CD4-positive, alpha-beta memory T cell (primary cell): ENCODE measurements around the gene COX6A2. TPM values are rescaled to one million over a fixed set of nuclear protein-coding genes. Genes with fewer than 3 reads are reported as not detected.
"Not testable (repeated sequence)": the region's sequence is repeated elsewhere in the genome, so short reads cannot be mapped to it uniquely, and the experiment has no call there.

Experiments
- CTCF ChIA-PET: fragments of 350-600 bp; sonication (Branson Sonifier 250); formaldehyde crosslinking; loops from one replicate; lab custom pipeline; 2021; ENCODE audit warnings: inconsistent platforms; ENCODE audit not compliant: partially characterized antibody; lab: Charles Lee
- POLR2A ChIA-PET: fragments of 350-600 bp; sonication (Branson Sonifier 250); formaldehyde crosslinking; loops from one replicate; lab custom pipeline; 2021; ENCODE audit not compliant: partially characterized antibody; lab: Charles Lee
- DNase-seq, 5 donors: peaks; one replicate each; pipeline versions ENCODE4 v3.0.0 to v3.0.0-alpha.2; 2020 to 2022; ENCODE audit warnings: mixed read lengths in 1 of 5
- H3K27ac ChIP-seq: one replicate; pipeline ENCODE4 v1.7.0; 2013; ENCODE audit warnings: low read depth, low read length
- H3K27me3 ChIP-seq: 2 replicates; pipeline ENCODE4 v1.7.0; 2013; ENCODE audit warnings: mild to moderate bottlenecking, low read length, moderate library complexity; ENCODE audit not compliant: insufficient read depth
- H3K36me3 ChIP-seq: 2 replicates; pipeline ENCODE4 v1.7.0; 2013; ENCODE audit warnings: mild to moderate bottlenecking, low read length, moderate library complexity; ENCODE audit not compliant: insufficient read depth
- H3K4me1 ChIP-seq: 2 replicates; pipeline ENCODE4 v1.7.0; 2013; ENCODE audit warnings: mild to moderate bottlenecking, low read length, moderate library complexity; ENCODE audit not compliant: insufficient read depth
- H3K4me3 ChIP-seq, 2 donors: one replicate each; pipeline ENCODE4 v1.7.0; 2013; ENCODE audit warnings: low read length in 2 of 2, mild to moderate bottlenecking in 1 of 2
- H3K9me3 ChIP-seq, 2 donors: one replicate each; pipeline ENCODE4 v1.7.0; 2013; ENCODE audit warnings: low read length in 2 of 2, control low read depth in 1 of 2; ENCODE audit not compliant: control insufficient read depth in 1 of 2
- H3K27ac Mint-ChIP-seq, 7 donors: one replicate each; pipeline ENCODE4 v1.8.0; 2020 to 2021; ENCODE audit warnings: mixed read lengths in 7 of 7, mild to moderate bottlenecking in 6 of 7, inconsistent platforms in 3 of 7, moderate library complexity in 3 of 7
- H3K27me3 Mint-ChIP-seq, 2 donors: one replicate each; pipeline ENCODE4 v1.8.0; 2020 to 2021; ENCODE audit warnings: mixed read lengths in 2 of 2
- H3K36me3 Mint-ChIP-seq, 2 donors: one replicate each; pipeline ENCODE4 v1.8.0; 2020 to 2021; ENCODE audit warnings: mixed read lengths in 2 of 2, inconsistent platforms in 1 of 2, mild to moderate bottlenecking in 1 of 2
- H3K4me1 Mint-ChIP-seq, 4 donors: one replicate each; pipeline ENCODE4 v1.8.0; 2020 to 2021; ENCODE audit warnings: mixed read lengths in 4 of 4, mild to moderate bottlenecking in 1 of 4
- H3K4me3 Mint-ChIP-seq, 8 donors: one replicate each; pipeline ENCODE4 v1.8.0; 2020 to 2021; ENCODE audit warnings: mixed read lengths in 8 of 8, mild to moderate bottlenecking in 7 of 8, moderate library complexity in 6 of 8, inconsistent platforms in 3 of 8
- H3K9me3 Mint-ChIP-seq, 8 donors: one replicate each; pipeline ENCODE4 v1.8.0; 2020 to 2021; ENCODE audit warnings: mixed read lengths in 8 of 8, mild to moderate bottlenecking in 5 of 8, inconsistent platforms in 3 of 8, moderate library complexity in 1 of 8
- intact Hi-C: fragments of 100-400 bp; cut with micrococcal nuclease; formaldehyde crosslinking; loops from one replicate; pipeline ENCODE4 v1.15.1; 2023
- polyA plus RNA-seq, 2 donors: library from polyadenylated mRNA; unstranded; fragments of 300-500 nt; fragmentation: Illumina TruSeq; gene quantifications; one replicate each; pipeline ENCODE4 v1.2.3, GENCODE V29; 2021
- total RNA-seq, 2 experiments: library from RNA; stranded (reverse); gene quantifications; one replicate each; pipeline ENCODE4 v1.2.3, GENCODE V29; 2021

COX6A2 gene
- total and polyA plus RNA-seq, 4 experiments from 2014 or later, result not detected

- H3K36me3 Mint-ChIP-seq, H3K9me3 Mint-ChIP-seq, H3K9me3 ChIP-seq, H3K4me3 Mint-ChIP-seq, CTCF ChIA-PET, POLR2A ChIA-PET, H3K4me1 Mint-ChIP-seq, H3K4me1 ChIP-seq, H3K27ac ChIP-seq, H3K36me3 ChIP-seq, H3K27me3 Mint-ChIP-seq, H3K4me3 ChIP-seq, DNase-seq, H3K27ac Mint-ChIP-seq, intact Hi-C loops, H3K27me3 ChIP-seq: not testable (repeated sequence)
Measured at GRCh38 chr16:31439023-31439422, 10.9 kb upstream of the COX6A2 start.

- ChIA-PET CTCF (interaction anchor here (0.7 kb wide), 1 partner anchor 453 kb away, joined by 3 read pairs; the partner anchor contains the start of gene HSD3B7), POLR2A (no interaction called here)
- Mint-ChIP-seq H3K27ac (no peak overlapping the region), H3K4me1 (peaks cover 1 to 9% (median 5%) of the 10 kb centered on the region in 4 donors), H3K36me3 (peaks cover 0 to 2% of the 10 kb centered on the region in 2 donors), H3K27me3 (peaks cover 0 to 1% of the 10 kb centered on the region in 2 donors), H3K4me3 (no peak overlapping the region), H3K9me3 (no peaks in the 10 kb centered on the region)
- H3K4me3 ChIP-seq, result no peak overlapping the region
- no peaks in the 10 kb centered on the region for H3K9me3 ChIP-seq
- H3K36me3 ChIP-seq, result no peaks in the 10 kb centered on the region
- H3K27me3 ChIP-seq, result no peaks in the 10 kb centered on the region
- H3K4me1 ChIP-seq, result no peaks in the 10 kb centered on the region
- intact Hi-C loops, result no loop called here
- no peak for DNase-seq
- no peak overlapping the region for H3K27ac ChIP-seq
Measured at GRCh38 chr16:31438414-31438813, 10.3 kb upstream of the COX6A2 start.

- no peak for DNase-seq
- Mint-ChIP-seq H3K9me3 (no peaks in the 10 kb centered on the region), H3K4me3 (no peak overlapping the region), H3K36me3 (no peaks in the 10 kb centered on the region), H3K27ac (no peak overlapping the region), H3K4me1 (no peaks in the 10 kb centered on the region), H3K27me3 (no peaks in the 10 kb centered on the region)
- H3K36me3 ChIP-seq, result no peaks in the 10 kb centered on the region
- ChIA-PET CTCF (interaction anchor here (0.7 kb wide), 1 partner anchor 451 kb away, joined by 3 read pairs; the partner anchor contains the start of gene HSD3B7), POLR2A (no interaction called here)
- intact Hi-C loops, result no loop called here
- H3K27me3 ChIP-seq, result no peaks in the 10 kb centered on the region
- H3K27ac ChIP-seq, result no peak overlapping the region
- H3K4me1 ChIP-seq, result no peaks in the 10 kb centered on the region
- H3K9me3 ChIP-seq, result no peaks in the 10 kb centered on the region
- H3K4me3 ChIP-seq, result no peak overlapping the region
Measured at GRCh38 chr16:31436221-31437045, 8.3 kb upstream of the COX6A2 start.

GRCh38 chr16:31435341-31436220 lies 7.4 kb upstream of the COX6A2 start:
- Histone ChIP-seq H3K27ac (no peak overlapping the region), H3K4me1 (no peaks in the 10 kb centered on the region), H3K4me3 (no peak overlapping the region), H3K36me3 (no peaks in the 10 kb centered on the region), H3K27me3 (no peaks in the 10 kb centered on the region), H3K9me3 (no peaks in the 10 kb centered on the region)
- Mint-ChIP-seq H3K27ac (no peak overlapping the region), H3K9me3 (no peaks in the 10 kb centered on the region), H3K27me3 (no peaks in the 10 kb centered on the region), H3K36me3 (no peaks in the 10 kb centered on the region), H3K4me3 (no peak overlapping the region), H3K4me1 (no peaks in the 10 kb centered on the region)
- intact Hi-C loops, result no loop called here
- no peak for DNase-seq
- CTCF ChIA-PET, result no interaction called here
- POLR2A ChIA-PET, result no interaction called here

DNA sequence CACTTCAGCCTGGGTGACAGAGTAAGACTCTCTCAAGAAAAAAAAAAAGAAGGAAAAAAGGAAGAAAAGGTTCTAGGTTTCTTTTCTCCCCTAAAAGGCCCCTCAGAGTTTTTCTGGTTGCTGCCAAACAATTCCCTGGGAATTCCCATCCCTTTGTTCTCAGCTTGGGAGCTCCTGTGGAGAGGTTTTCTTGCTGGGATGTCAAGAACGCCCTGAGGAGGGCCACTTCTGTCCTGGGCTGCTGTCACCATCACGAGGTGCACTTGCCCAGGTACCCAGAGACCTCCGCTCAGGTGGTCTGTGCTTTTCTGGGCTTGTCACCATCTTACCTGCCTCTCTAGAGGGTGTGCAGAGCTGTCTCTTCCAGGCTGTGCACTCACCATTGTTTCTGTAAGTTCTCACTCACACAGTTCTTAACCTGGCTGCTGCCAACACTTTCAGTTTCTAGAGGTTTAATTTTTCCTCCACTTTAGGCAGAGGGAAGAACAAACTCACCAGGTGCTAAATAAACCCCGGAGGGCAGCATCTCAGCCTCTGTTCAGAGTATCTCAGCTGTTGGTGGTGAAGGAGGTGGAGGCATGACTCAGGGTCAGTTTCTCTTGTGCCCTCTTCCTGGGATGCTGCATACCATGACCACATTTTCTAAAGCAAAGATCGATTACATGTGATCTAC lies 2.4 kb upstream of the COX6A2 start:
- Mint-ChIP-seq H3K27ac (no peak overlapping the region), H3K9me3 (no peaks in the 10 kb centered on the region), H3K36me3 (no peaks in the 10 kb centered on the region), H3K27me3 (no peaks in the 10 kb centered on the region), H3K4me1 (peaks cover 0 to 6% (median under 1%) of the 10 kb centered on the region in 4 donors), H3K4me3 (no peak overlapping the region)
- intact Hi-C loops, result no loop called here
- Histone ChIP-seq H3K4me1 (peaks cover 4% of the 10 kb centered on the region), H3K4me3 (no peak overlapping the region), H3K27ac (no peak overlapping the region), H3K27me3 (no peaks in the 10 kb centered on the region), H3K9me3 (no peaks in the 10 kb centered on the region), H3K36me3 (no peaks in the 10 kb centered on the region)
- ChIA-PET POLR2A (no interaction called here), CTCF (interaction anchor here (1.1 to 2.1 kb wide), 2 partner anchors 13 to 172 kb away, joined by 4 to 9 read pairs; partner anchors contain the start of gene ZNF843)
- no peak for DNase-seq

DNA sequence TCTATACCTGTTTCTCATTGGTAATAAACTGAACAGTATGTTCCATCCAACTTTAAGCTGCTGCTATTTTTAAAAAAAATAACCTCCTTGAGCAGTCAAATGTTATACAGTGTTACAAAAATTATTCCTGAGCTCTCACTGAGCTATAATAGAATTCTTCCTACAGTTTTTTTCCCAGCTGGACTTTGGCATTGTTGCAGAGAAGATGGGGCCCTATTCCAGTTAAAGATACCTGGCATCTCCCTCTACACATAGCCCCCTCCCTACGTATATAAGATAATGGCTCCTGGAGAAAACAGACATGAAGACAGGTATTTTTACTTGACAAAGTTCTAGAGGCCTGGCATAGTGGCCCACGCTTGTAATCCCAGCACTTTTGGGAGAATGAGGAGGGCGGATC lies 1.6 kb upstream of the COX6A2 start:
- H3K9me3 ChIP-seq, result no peaks in the 10 kb centered on the region
- H3K27ac ChIP-seq, result no peak overlapping the region
- H3K36me3 Mint-ChIP-seq, result no peaks in the 10 kb centered on the region
- peaks cover 4% of the 10 kb centered on the region for H3K4me1 ChIP-seq
- ChIA-PET CTCF (interaction anchor here (1.1 kb wide), 1 partner anchor 171 kb away, joined by 4 read pairs; no protein-coding TSS in a partner anchor), POLR2A (no interaction called here)
- no peak overlapping the region for H3K4me3 ChIP-seq
- no peak for DNase-seq
- intact Hi-C loops, result no loop called here
- no peak overlapping the region for H3K27ac Mint-ChIP-seq
- H3K27me3 ChIP-seq, result no peaks in the 10 kb centered on the region
- no peaks in the 10 kb centered on the region for H3K36me3 ChIP-seq
- H3K4me3 Mint-ChIP-seq, result no peak overlapping the region
- H3K4me1 Mint-ChIP-seq, result peaks cover 0 to 6% (median under 1%) of the 10 kb centered on the region in 4 donors
- H3K9me3 Mint-ChIP-seq, result no peaks in the 10 kb centered on the region
- no peaks in the 10 kb centered on the region for H3K27me3 Mint-ChIP-seq
